SK-N-SH treated with all-trans-retinoic acid at 6 μM for 48 hours (cell line): ENCODE measurements around the gene CDH16.
"Not testable (repeated sequence)": the region's sequence is repeated elsewhere in the genome, so short reads cannot be mapped to it uniquely, and the experiment has no call there.

ENCODE experiments used
- ATAC-seq: fragments of 200-7000 bp; cut with Tn5 transposase; 3 replicates; pipeline ENCODE4 v1.9.1; 2020; ENCODE audit warnings: mild to moderate bottlenecking, moderate library complexity
- ARNTL ChIP-seq: fragments of 450-650 bp; formaldehyde crosslinking; IDR thresholded peaks from 2 replicates; pipeline ENCODE4 v1.5.0; 2020; ENCODE audit warnings: low read depth, mild to moderate bottlenecking, moderate library complexity, borderline replicate concordance
- CSDC2 ChIP-seq: fragments of 250-450 bp; sonication (Bioruptor Pico); IDR thresholded peaks from 2 replicates; pipeline ENCODE4 v1.5.0; 2020; ENCODE audit warnings: mild to moderate bottlenecking, moderate library complexity
- ESRRG ChIP-seq: fragments of 250-450 bp; sonication (Bioruptor Pico); IDR thresholded peaks from 2 replicates; pipeline ENCODE4 v1.6.1; 2021; ENCODE audit warnings: mild to moderate bottlenecking
- GLIS3 ChIP-seq: fragments of 250-450 bp; sonication (Bioruptor Pico); IDR thresholded peaks from 2 replicates; pipeline ENCODE4 v1.5.0; 2020; ENCODE audit warnings: mild to moderate bottlenecking, moderate library complexity
- ISL1 ChIP-seq: fragments of 250-450 bp; sonication (Bioruptor Pico); IDR thresholded peaks from 2 replicates; pipeline ENCODE4 v2.1.2; 2022; ENCODE audit warnings: mild to moderate bottlenecking, moderate library complexity
- OSR1 ChIP-seq: fragments of 250-450 bp; sonication (Bioruptor Pico); IDR thresholded peaks from 2 replicates; pipeline ENCODE4 v1.8.0; 2022; ENCODE audit warnings: moderate library complexity, mild to moderate bottlenecking, inconsistent platforms
- PPARA ChIP-seq: fragments of 250-450 bp; sonication (Bioruptor Pico); IDR thresholded peaks from 2 replicates; pipeline ENCODE4 v1.5.0; 2020; ENCODE audit warnings: mild to moderate bottlenecking, borderline replicate concordance
- RARB ChIP-seq: fragments of 250-450 bp; sonication (Bioruptor Pico); IDR thresholded peaks from 2 replicates; pipeline ENCODE4 v1.8.0; 2021; ENCODE audit warnings: mild to moderate bottlenecking, moderate library complexity
- SNAI2 ChIP-seq: fragments of 250-450 bp; sonication (Bioruptor Pico); IDR thresholded peaks from 2 replicates; pipeline ENCODE4 v1.5.0; 2020; ENCODE audit warnings: mild to moderate bottlenecking, moderate library complexity
- TCF4 ChIP-seq: fragments of 250-450 bp; sonication (Bioruptor Pico); IDR thresholded peaks from 2 replicates; pipeline ENCODE4 v1.8.0; 2021; ENCODE audit warnings: mild to moderate bottlenecking, moderate library complexity, borderline replicate concordance
- TOX ChIP-seq: fragments of 250-450 bp; sonication (Bioruptor Pico); IDR thresholded peaks from 2 replicates; pipeline ENCODE4 v1.8.0; 2021; ENCODE audit warnings: mild to moderate bottlenecking, moderate library complexity, borderline replicate concordance
- ZC3H10 ChIP-seq: fragments of 250-450 bp; sonication (Bioruptor Pico); IDR thresholded peaks from 2 replicates; pipeline ENCODE4 v1.5.1; 2021; ENCODE audit warnings: mild to moderate bottlenecking, moderate library complexity
- ZFP3 ChIP-seq: fragments of 250-450 bp; sonication (Bioruptor Pico); IDR thresholded peaks from 2 replicates; pipeline ENCODE4 v1.5.0; 2020; ENCODE audit warnings: mild to moderate bottlenecking, moderate library complexity
- ZFP30 ChIP-seq: fragments of 450-650 bp; formaldehyde crosslinking; IDR thresholded peaks from 2 replicates; pipeline ENCODE4 v1.5.0; 2022; ENCODE audit warnings: mild to moderate bottlenecking, moderate library complexity
- ZNF565 ChIP-seq: fragments of 450-650 bp; formaldehyde crosslinking; conservative IDR thresholded peaks from 2 replicates; pipeline ENCODE4 v1.5.0; 2020; ENCODE audit warnings: low read depth, mild to moderate bottlenecking, moderate library complexity
- ZNF70 ChIP-seq: fragments of 450-650 bp; formaldehyde crosslinking; IDR thresholded peaks from 2 replicates; pipeline ENCODE4 v1.5.0; 2020; ENCODE audit warnings: mild to moderate bottlenecking, moderate library complexity
- ZNF8 ChIP-seq: fragments of 450-650 bp; formaldehyde crosslinking; IDR thresholded peaks from 2 replicates; pipeline ENCODE4 v1.5.0; 2020; ENCODE audit warnings: mild to moderate bottlenecking, moderate library complexity
- TF ChIP-seq, protein P1 (sequence below): fragments of 250-450 bp; sonication (Bioruptor Pico); IDR thresholded peaks from 2 replicates; pipeline ENCODE4 v1.5.0; 2020; ENCODE audit warnings: mild to moderate bottlenecking, moderate library complexity
- TF ChIP-seq, protein P2 (sequence below): fragments of 250-450 bp; sonication (Bioruptor Pico); IDR thresholded peaks from 2 replicates; pipeline ENCODE4 v1.5.1; 2021; ENCODE audit warnings: mild to moderate bottlenecking, moderate library complexity

The CDH16 gene

GRCh38 chr16:66898933-66899309 is 19.8 kb downstream of the CDH16 start:
- ATAC-seq = no peak
- TF ChIP-seq ESRRG (CRISPR knock-in tag) = no peak
- TF ChIP-seq, protein P1, sequence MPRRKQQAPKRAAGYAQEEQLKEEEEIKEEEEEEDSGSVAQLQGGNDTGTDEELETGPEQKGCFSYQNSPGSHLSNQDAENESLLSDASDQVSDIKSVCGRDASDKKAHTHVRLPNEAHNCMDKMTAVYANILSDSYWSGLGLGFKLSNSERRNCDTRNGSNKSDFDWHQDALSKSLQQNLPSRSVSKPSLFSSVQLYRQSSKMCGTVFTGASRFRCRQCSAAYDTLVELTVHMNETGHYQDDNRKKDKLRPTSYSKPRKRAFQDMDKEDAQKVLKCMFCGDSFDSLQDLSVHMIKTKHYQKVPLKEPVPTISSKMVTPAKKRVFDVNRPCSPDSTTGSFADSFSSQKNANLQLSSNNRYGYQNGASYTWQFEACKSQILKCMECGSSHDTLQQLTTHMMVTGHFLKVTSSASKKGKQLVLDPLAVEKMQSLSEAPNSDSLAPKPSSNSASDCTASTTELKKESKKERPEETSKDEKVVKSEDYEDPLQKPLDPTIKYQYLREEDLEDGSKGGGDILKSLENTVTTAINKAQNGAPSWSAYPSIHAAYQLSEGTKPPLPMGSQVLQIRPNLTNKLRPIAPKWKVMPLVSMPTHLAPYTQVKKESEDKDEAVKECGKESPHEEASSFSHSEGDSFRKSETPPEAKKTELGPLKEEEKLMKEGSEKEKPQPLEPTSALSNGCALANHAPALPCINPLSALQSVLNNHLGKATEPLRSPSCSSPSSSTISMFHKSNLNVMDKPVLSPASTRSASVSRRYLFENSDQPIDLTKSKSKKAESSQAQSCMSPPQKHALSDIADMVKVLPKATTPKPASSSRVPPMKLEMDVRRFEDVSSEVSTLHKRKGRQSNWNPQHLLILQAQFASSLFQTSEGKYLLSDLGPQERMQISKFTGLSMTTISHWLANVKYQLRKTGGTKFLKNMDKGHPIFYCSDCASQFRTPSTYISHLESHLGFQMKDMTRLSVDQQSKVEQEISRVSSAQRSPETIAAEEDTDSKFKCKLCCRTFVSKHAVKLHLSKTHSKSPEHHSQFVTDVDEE (CRISPR knock-in tag) = no peak
- no peak for TF ChIP-seq ZNF8 (CRISPR knock-in tag)
- no peak for TF ChIP-seq PPARA (CRISPR knock-in tag)
- no peak for TF ChIP-seq ZNF70 (CRISPR knock-in tag)
- TF ChIP-seq ZFP30 (CRISPR knock-in tag) = no peak
- no peak for TF ChIP-seq TCF4 (CRISPR knock-in tag)
- TF ChIP-seq, protein P2, sequence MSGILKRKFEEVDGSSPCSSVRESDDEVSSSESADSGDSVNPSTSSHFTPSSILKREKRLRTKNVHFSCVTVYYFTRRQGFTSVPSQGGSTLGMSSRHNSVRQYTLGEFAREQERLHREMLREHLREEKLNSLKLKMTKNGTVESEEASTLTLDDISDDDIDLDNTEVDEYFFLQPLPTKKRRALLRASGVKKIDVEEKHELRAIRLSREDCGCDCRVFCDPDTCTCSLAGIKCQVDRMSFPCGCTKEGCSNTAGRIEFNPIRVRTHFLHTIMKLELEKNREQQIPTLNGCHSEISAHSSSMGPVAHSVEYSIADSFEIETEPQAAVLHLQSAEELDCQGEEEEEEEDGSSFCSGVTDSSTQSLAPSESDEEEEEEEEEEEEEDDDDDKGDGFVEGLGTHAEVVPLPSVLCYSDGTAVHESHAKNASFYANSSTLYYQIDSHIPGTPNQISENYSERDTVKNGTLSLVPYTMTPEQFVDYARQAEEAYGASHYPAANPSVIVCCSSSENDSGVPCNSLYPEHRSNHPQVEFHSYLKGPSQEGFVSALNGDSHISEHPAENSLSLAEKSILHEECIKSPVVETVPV (CRISPR knock-in tag) = no peak
- TF ChIP-seq CSDC2 (CRISPR knock-in tag) = no peak
- no peak for TF ChIP-seq SNAI2 (CRISPR knock-in tag)
- no peak for TF ChIP-seq ISL1 (CRISPR knock-in tag)
- TF ChIP-seq ZNF565 (CRISPR knock-in tag) = no peak
- TF ChIP-seq GLIS3 (CRISPR knock-in tag) = no peak
- TF ChIP-seq ZC3H10 (CRISPR knock-in tag) = no peak

- peak; percentile 14; the same call in 1 of the 3 replicates for ATAC-seq
Measured at GRCh38 chr16:66898207-66898606, 20.5 kb downstream of the CDH16 start.

DNA sequence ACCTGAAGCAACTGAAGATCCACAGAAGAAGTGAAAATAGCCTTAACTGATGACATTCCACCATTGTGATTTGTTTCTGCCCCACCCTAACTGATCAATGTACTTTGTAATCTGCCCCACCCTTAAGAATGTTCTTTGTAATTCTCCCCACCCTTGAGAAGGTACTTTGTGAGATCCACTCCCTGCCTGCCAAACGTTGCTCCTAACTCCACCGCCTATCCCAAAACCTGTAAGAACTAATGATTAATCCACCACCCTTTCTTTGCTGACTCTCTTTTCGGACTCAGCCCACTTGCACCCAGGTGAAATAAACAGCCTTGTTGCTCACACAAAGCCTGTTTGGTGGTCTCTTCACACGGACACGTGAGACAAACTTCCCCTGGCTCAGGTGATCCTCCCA is 22.0 kb downstream of the CDH16 start:
- ATAC-seq = not testable (repeated sequence)

More at GRCh38 chr16:66898207-66898606, 20.5 kb downstream of the CDH16 start:
- no peak for TF ChIP-seq ZNF70 (CRISPR knock-in tag)
- no peak for TF ChIP-seq RARB (CRISPR knock-in tag)
- TF ChIP-seq GLIS3 (CRISPR knock-in tag) = no peak
- no peak for TF ChIP-seq ESRRG (CRISPR knock-in tag)
- no peak for TF ChIP-seq OSR1 (CRISPR knock-in tag)
- TF ChIP-seq ARNTL (CRISPR knock-in tag) = no peak

GRCh38 chr16:66895999-66896398 is 22.7 kb downstream of the CDH16 start:
- ATAC-seq = no peak

GRCh38 chr16:66895689-66895979 is 23.1 kb downstream of the CDH16 start:
- TF ChIP-seq ZFP30 (CRISPR knock-in tag) = no peak
- TF ChIP-seq ESRRG (CRISPR knock-in tag) = no peak
- TF ChIP-seq ZNF70 (CRISPR knock-in tag) = no peak
- TF ChIP-seq, protein P1 (CRISPR knock-in tag) = no peak
- no peak for TF ChIP-seq ZFP3 (CRISPR knock-in tag)
- no peak for TF ChIP-seq ZC3H10 (CRISPR knock-in tag)
- TF ChIP-seq, protein P2 (CRISPR knock-in tag) = no peak
- no peak for TF ChIP-seq TOX

More at GRCh38 chr16:66895999-66896398, 22.7 kb downstream of the CDH16 start:
- TF ChIP-seq RARB (CRISPR knock-in tag) = no peak
- TF ChIP-seq ZC3H10 (CRISPR knock-in tag) = no peak
- no peak for TF ChIP-seq SNAI2 (CRISPR knock-in tag)
- TF ChIP-seq PPARA (CRISPR knock-in tag) = no peak

More at GRCh38 chr16:66895689-66895979, 23.1 kb downstream of the CDH16 start:
- ATAC-seq = no peak
